HTERT RPE-1 (cell line): ENCODE data around the gene MGAT5B.

ENCODE experiments used
- in situ Hi-C: fragments of 300-500 bp; cut with MboI; formaldehyde crosslinking; loops from 4 replicates; pipeline ENCODE4 v1.14.3; 2020; ENCODE audit warnings: low sequenced_read_pairs

Gene MGAT5B

GRCh38 chr17:76947309-76947708 lies 79.1 kb downstream of the MGAT5B start:
- in situ Hi-C loops, result no loop called here

- in situ Hi-C loops, result no loop called here
These were observed 79.6 kb downstream of the MGAT5B start for GRCh38 chr17:76947771-76948170.

- in situ Hi-C loops, result no loop called here
These were observed 80.1 kb downstream of the MGAT5B start for GRCh38 chr17:76948301-76948700.

- in situ Hi-C loops, result no loop called here
These were observed 80.6 kb downstream of the MGAT5B start for GRCh38 chr17:76948726-76949342.

- in situ Hi-C loops, result no loop called here
These were observed 81.9 kb downstream of the MGAT5B start for GRCh38 chr17:76949913-76950695.

GRCh38 chr17:76951375-76951905 lies 83.2 kb downstream of the MGAT5B start:
- in situ Hi-C loops, result no loop called here

GRCh38 chr17:76952402-76952801 lies 84.2 kb downstream of the MGAT5B start:
- in situ Hi-C loops, result no loop called here

GRCh38 chr17:76953066-76953465 lies 84.9 kb downstream of the MGAT5B start:
- in situ Hi-C loops, result no loop called here

- in situ Hi-C loops, result no loop called here
These were observed 85.7 kb downstream of the MGAT5B start for GRCh38 chr17:76953946-76954345.

- in situ Hi-C loops, result no loop called here
These were observed 87.0 kb downstream of the MGAT5B start for GRCh38 chr17:76955191-76955590.

- in situ Hi-C loops, result no loop called here
These were observed 88.8 kb downstream of the MGAT5B start for GRCh38 chr17:76956846-76957540.

- in situ Hi-C loops, result no loop called here
These were observed 89.7 kb downstream of the MGAT5B start for GRCh38 chr17:76957678-76958464.

- in situ Hi-C loops, result no loop called here
These were observed 90.8 kb downstream of the MGAT5B start for GRCh38 chr17:76958974-76959373.

GRCh38 chr17:76961869-76962268 lies 93.7 kb downstream of the MGAT5B start:
- in situ Hi-C loops, result no loop called here

- in situ Hi-C loops, result no loop called here
These were observed 94.7 kb downstream of the MGAT5B start for GRCh38 chr17:76962858-76963257.

- in situ Hi-C loops, result no loop called here
These were observed 97.8 kb downstream of the MGAT5B start for GRCh38 chr17:76966016-76966415.

- in situ Hi-C loops, result no loop called here
These were observed 98.4 kb downstream of the MGAT5B start for GRCh38 chr17:76966486-76967181.

GRCh38 chr17:76967762-76968161 lies 99.6 kb downstream of the MGAT5B start:
- in situ Hi-C loops, result no loop called here

GRCh38 chr17:76968707-76969597 lies 100.7 kb downstream of the MGAT5B start:
- in situ Hi-C loops, result no loop called here
